DMS79 (cell line): ENCODE data around the gene MGP.

Source experiments
- DNase-seq: peaks from one replicate; lab custom pipeline; 2025; lab: John Stamatoyannopoulos, UW

MGP gene

DNA sequence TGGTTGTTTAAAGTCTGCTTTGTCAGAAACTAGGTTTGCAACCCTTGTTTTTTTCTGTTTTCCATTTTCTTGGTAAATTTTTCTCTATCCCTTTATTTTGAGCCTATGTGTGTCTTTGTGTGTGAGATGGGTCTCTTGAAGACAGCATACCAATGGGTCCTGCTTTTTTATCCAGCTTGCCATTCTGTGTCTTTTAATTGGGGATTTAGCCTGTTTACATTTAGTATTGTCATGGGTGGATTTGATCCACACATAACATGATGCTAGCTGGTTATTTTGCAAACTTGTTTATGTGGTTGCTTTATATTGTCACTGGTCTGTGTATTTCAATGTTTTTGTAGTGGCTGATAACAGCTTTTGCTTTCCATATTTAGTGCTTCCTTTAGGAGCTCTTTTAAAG is 25.2 kb downstream of the MGP start:
- DNase-seq, result no peak

DNA sequence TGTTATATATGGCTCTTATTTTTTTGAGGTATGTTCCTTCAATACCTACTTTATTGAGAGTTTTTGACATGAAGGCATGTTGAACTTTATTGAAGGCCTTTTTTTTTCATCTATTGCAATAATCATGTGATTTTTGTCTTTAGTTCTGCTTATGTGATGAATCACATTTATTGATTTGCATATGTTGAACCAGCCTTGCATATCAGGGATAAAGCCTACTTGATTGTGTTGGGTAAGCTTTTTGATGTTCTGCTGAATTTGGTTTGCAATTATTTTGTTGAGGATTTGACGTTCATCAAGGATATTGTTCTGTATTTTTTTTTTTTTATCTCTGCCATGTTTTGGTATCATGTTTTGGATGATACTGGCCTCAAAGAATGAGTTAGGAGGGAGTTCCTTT is 27.1 kb downstream of the MGP start:
- no peak for DNase-seq

DNA sequence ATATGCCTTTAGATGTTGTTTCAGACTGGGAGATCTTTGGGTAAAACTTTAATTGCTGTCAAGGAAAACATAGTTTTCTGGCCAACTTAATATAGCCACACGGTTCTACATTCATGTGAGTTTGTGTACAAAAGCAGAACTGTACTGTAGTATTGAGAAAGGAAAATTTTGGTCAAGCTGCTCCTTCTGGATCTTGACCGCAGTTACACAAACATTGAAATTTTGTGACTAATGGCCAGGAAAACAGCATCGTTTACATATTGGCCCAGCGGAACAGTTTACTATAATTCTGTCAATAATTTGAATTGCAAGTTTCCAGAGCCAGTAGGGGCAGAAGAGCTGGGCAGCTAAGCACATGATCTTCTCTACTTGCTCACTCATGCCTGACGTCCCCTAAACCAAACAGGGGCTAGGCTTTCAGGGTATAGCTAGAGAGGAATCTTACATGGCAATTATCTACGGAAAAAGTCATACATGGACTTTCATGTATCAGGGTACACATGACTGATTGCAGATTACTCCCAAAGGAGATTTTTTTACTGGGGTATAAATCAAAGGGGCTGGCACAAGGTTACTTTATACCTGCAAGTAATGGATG is 31.0 kb downstream of the MGP start:
- no peak for DNase-seq

DNA sequence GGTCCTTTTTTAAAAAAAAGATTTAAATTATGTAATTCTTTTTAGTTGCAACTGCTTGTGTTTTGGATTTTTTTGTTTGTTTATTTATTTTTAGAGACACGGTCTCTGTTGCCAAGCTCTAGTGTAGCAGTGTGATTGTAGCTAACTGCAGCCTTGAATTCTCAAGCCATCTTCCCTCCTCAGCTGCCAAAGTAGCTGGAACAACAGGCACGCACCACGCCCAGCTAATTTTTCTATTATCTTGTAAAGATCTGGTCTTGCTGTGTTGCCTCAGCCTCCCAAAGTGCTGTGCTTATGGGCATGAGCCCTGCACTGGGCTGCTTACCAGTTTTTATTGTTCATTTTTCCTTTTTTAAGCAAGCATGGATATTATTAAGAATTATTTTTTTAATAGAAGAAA is 31.7 kb downstream of the MGP start:
- DNase-seq, result no peak

DNA sequence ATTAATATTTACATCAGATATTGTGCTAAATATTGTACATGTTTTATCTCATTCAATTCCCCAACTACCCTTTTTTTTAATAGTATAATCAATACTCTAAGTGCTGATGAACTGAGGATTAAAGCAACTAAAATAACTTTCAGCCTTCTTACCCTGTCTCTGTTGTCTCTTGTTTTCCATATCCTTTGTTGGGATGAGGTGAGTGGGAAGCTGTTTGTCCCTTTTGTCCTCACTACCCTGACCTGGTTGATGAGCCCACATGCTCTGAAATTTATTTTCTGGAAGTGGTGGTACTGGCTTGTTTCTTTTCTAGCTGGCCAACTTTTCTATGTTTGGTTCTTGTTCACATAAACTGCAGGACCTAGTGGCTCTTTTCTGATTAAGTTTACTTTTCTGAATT is 32.8 kb downstream of the MGP start:
- DNase-seq, result no peak

DNA sequence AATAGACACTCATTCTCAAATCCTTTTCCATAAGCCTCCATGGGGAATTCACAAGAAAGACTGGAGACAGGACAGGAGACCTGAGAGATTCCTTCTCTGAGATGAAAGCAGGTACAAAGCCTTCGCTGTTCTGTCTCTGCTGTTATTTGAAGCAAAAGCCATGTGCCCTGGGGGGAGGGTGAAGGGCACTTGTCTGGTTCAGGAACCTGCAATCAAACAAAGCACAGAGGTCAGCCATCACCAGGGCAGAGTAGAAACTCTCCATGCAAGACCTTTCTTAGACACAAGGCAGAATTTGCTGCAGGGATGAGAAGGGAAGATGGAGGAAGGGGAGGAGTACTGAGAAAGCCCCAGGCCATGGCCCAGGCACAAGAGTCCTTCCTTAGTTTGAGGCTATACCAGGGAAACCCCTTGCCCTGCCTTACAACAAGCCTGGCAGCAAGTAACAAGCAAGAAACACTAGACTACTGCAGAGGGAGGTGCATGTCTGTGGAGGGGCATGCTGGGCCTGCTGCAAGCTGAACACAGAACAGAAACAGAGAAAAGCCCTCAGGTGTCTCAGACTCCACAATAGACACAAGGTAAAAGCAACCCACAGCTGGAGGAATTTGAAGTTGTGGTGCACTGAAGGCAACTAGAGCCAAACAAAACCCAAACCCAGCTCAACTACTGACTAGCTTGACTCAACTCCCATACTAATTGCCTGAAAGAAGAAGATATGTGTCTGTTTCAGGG is 34.6 kb downstream of the MGP start:
- DNase-seq, result peak; percentile 1

DNA sequence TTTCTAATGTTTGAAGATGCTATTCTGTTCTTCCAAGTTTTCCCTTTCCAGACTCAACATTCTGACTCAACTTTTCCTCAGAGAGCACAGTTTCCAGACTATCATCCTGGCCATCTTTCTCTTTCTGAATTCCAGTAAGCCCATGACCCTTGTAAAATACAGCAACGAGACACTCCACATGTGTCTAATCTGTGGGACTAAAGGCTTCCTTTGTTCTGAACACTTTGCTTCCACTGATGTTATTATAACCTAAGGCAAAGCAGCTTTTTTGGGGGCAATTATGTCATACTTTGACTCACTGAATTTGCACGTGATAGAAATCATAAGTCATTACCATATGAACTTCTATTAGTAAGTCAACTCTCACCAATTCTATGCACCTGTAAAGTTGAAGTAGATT is 36.0 kb downstream of the MGP start:
- no peak for DNase-seq

DNA sequence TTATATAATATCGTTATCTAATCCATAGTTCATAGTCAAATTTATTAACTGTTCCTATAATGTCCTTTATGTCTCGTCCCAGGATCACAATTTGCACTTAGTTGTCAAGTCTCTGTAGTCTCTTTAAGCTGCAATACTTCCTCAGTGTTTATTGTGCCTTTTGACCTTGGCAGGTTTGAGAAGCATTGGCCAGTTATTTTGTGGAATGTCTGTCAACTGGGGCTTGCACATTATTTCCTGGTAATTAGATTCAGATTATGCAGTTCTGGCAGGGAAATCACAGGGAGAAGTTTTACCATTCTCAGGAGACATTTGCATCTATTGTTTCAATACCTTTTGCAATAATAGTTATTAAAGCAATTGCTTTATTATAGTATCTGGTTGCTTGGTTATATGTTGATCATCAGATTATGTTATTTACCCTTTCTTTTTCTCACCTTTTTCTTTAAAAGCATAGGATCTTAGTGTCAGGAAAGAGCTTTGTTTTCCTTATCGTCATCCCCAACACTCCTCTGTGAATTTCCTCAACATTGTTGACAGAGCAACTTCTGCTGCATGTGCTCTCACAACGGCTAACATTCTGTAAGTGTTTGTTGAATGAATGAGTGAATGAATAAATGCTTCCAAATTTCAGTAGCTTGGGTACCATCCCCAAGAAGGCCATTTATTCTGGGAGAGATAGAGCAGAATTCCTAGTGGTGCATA is 38.6 kb downstream of the MGP start:
- no peak for DNase-seq

DNA sequence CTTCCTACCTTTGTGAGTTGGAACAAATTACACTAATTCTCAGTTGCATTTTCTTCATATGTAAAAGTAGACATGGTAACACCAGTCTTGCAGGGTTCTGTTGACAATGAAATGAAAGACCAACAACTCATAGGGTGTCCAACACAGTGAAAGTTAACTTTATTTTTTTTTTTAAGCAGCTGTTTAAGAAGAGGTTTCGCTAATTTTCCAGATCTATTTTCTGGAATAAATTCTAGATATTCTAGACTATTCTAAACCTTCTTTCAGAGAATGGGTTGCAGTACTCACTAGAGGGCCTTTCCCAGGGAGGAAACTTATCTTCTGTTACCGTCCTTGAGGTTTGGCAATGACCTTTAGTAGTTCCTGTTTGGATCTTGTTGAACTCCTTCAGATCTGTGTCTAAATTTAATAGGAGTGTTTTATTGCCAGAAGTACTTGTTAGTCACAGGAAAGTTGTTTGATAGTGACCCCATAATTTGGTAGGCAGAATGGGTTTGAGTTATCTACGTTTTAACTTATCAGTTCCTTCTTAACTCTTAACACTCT is 39.5 kb downstream of the MGP start:
- no peak for DNase-seq

DNA sequence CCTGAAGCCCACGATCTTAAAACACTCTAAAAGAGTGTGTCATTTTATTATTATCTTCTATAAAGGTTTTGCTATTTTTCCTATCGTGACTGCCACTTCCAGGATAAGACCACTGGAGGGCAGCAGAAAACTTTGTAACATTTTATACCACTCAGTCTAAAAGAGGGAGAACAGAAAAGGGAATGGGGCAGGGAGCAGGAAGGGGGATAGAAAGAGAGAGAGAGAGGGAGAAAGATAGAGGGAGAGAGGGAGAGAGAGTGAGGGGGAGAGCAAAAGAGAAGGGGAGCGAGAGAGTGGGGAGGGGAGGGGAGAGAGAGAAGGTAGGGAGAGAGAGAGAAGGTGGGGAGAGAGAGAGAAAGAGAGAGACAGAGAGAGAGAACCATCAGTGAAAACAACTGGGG is 40.3 kb downstream of the MGP start:
- peak; percentile 47 for DNase-seq

DNA sequence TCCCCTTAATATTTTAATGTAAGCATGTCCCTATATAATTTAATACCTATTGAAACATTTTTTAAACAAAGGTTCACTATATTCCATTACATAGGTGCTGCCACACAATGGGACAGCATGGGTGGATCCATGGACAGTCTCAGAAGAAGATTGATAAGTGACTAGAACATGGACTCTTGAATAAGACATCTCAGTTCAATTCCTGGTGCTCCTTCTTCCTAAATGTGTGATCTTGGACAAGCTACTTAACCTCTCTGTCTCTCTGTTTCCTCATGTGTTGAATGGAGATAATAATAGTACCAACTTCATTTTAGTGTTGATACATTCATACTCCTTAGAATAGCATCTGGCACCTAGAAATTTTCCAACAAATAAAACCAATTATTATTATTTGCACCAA is 41.3 kb downstream of the MGP start:
- no peak for DNase-seq

DNA sequence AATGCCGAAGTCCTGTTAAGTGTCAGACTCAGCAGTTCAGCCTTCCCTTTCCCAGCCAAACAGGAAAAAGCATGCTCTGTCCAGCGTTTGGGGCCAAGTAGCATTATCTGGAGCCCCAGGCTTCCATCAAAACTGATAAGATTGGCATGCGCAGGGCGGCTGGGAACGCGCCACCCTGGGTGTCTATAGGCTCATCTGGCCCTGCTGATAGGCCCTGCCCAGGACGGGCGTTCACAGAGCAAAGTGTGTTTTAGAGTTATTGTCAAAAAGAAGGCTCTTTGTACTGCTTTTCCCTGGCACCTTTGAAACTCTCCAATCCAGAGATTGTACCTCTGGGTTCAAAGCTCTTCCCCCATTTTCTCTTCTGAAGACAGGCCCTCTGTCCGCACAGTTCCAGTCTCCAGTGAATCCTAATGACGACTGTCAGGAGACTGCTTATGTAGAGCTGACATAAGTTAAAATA is 42.2 kb downstream of the MGP start, which contains the start of gene ART4:
TSS of gene ART4 (minus strand) at position 102 of the 463 bp plus-strand sequence. CDS start 413 bp downstream, outside the sequence.
- no peak for DNase-seq

DNA sequence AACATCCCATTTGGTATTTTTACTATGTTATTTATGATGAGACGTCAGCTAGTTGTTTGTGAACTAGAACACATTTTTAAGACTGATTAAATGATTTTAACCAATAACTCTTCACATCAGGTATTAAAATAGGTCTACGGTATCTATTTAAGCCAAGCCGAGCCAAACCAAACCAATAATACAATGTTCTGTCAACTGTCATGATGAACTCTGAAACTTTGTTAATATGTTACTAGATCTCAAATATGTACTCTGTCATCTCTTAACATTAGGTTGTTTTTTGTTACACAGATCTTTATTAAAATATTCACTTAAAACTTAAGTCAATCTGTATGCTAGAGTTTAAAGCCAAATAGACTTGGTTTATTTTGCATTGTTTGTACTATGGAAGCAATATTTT is 43.3 kb downstream of the MGP start:
- no peak for DNase-seq

DNA sequence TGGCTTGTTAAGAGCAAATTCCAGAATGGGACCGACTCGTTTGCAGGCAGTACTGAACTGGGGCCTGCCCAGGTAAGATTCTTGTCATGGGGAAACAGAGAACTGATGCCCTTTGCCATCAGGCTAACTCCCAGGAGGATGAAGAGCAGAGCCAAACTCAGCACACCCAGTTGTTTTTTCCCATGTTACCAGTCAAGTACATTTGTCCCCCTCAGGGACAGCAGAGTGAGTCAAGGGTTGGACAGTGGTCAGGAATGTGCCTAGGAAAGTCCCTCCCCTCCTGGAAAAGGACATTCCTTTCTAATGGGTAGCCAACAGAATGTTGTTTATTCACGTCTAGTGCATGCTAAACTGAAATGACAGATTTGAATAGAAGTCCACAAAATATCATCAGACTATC is 43.9 kb downstream of the MGP start:
- no peak for DNase-seq

DNA sequence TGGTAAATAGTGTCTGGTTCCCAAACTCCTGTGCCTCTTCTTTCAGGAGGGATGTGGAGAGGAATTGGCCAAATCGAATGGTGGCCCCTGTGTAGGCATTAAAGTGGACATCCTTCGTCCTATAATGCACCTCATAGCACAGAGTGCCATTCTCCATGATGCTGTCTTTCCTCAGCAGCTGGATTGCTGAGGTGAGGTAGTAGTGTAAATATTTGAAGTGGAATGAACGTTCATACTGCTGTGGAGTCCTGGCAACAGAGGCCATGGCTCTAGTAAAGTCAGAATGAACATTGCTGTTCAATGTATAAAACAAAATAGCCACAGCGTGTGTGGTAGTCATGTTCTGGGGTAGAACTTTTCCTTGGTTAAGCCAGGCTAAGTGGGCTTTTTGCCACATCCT is 45.0 kb downstream of the MGP start:
- no peak for DNase-seq

DNA sequence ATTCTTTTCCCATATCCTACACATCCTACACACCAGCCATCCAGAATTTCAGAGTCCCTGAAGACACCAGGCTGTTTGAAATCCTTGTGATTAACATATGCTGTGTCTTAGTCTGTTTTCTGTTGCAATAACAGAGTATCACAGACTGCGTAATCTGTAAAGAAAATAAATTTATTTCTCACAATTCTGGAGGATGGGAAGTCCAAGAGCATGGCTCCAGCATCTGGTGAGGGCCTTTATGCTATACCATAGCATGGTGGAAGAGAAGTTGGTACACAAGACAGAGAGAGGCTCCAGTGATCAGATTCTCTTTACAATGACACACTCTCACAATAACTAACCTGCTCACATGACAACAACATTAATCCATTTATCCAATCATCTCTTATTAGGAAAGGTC is 46.4 kb downstream of the MGP start:
- no peak for DNase-seq

DNA sequence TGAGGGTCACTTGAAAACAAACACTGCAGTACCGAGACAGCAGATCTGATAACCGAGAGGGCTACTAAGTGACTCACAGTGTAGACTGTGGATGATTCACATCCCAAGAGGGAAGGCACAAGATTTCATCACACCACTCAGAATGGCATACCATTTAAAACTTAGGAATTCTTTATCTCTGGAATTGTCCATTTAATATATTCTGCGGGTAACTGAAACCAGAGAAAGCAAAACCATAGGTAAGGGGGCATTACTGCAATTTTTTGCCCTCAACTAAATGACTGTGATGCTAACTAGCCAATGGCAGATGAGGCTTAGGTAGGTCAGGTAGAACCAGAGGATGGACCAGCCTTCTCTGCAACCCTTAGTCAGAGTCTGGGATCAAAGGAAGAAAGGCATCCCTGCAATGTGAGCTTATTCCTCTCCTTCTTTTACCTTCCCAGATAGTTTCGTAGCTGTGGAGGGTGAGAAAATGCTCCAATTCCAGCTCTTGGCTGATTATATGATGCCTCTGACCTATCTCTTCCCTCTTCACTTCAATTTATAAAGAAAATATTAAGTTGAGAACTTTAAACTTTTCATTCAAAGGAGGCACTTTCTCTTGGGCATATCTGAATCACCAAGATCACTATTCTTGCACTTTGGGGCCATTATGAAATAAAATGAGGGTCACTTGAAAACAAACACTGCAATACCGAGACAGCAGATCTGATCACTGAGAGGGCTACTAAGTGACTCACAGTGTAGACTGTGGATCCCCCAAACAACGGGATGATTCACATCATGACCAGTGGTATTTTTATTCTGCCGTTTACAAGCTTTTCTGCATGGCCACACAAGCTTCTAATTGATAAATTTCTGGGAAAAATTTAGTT is 49.1 kb downstream of the MGP start:
- no peak for DNase-seq

DNA sequence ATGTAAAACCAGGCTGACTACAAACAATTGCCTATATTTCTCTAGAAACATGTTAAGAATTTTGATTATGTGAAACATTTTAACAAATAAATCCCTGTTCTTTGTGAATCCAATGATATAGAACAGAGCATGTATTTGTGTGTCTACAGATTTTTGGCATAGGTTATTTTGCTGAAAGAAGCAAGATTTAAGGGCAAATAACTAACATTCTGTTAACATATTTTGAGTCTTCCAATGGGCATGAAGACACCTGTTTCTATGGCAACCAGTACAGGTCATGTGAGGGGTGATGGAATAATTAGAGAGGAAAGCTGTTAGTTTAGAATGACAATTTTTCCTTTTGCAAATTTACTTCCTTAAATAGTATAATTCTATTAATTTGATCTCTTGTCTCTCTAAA is 51.1 kb downstream of the MGP start:
- no peak for DNase-seq

DNA sequence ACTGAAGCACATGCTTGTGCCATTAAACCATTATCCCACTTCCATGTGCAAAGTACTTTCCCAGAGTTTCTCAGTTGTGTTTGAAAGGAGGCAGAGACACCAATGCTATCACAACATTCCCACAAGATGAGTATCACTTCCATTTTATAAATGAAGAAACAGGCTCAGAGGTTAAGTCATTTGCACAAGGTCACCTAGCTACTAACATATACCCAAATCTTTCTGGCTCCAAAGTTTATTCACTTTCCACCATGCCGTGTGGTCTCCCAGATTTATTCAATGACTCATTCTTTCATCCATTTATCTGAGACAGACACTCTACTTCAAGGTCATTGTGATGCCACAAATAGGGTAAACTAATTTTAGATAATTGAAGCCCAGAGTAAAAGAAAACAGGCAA is 51.7 kb downstream of the MGP start:
- DNase-seq, result no peak

DNA sequence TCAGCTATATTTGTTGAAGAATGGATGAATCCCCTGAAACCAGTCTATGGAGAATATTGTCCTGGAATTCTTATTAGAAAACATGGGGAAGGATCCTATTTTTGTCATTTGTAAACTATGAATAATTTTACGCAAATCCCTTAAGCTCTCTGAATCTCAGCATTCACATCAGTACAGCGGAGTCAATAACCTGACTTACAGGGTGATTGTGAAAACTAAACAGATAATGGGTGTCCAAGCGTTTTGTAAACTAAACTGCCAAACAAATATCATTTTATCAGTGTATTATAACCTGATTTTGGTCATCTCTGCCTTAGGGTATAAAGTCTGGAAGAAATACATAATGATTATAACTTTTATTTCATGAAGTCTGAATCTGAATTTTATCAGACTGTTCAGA is 52.3 kb downstream of the MGP start:
- no peak for DNase-seq
